HCT116 (cell line): Measurements from ENCODE around the gene LCN15. TPM values are rescaled to one million over a fixed set of nuclear protein-coding genes. Genes with fewer than 3 reads are reported as not detected.
A peak's percentile ranks its signal among the peaks of the same experiment; 100 is the strongest.

Experiments used
- ATAC-seq: fragments of 200-7000 bp; cut with Tn5 transposase; 2 replicates; pipeline ENCODE4 v1.9.1; 2020; ENCODE audit warnings: mild to moderate bottlenecking, moderate library complexity
- BruUV-seq: library from RNA; stranded (reverse); fragments of 400-500 nt; replicated peaks from 2 replicates; lab custom pipeline; 2021; lab: Mats Ljungman, UMichigan
- CTCF ChIA-PET: fragments of 300-600 bp; sonication (Branson Sonifier 250); formaldehyde crosslinking; loops from one replicate; lab custom pipeline; 2021; ENCODE audit warnings: antibody characterized with exemption; lab: Charles Lee
- POLR2A ChIA-PET: fragments of 300-600, 350-600 bp; sonication (Branson Sonifier 250); formaldehyde crosslinking; loops from one replicate; lab custom pipeline; 2021; ENCODE audit warnings: antibody characterized with exemption; lab: Charles Lee
- RAD21 ChIA-PET, 2 experiments: fragments of 300-600 bp; sonication (Branson Sonifier 250); formaldehyde crosslinking; loops; one replicate each; lab custom pipeline; 2023; ENCODE audit warnings: low total read pairs in 2 of 2; ENCODE audit not compliant: uncharacterized antibody in 2 of 2, unreplicated experiment in 2 of 2, low non-redundant PET in 1 of 2; lab: Charles Lee
- DNase-seq: peaks from one replicate; pipeline ENCODE4 v3.0.0-alpha.2; 2010; ENCODE audit warnings: low read depth, low spot score
- H2AFZ ChIP-seq: fragments of 200-600 bp; shearing (Covaris generic), sonication (generic); 2 replicates; pipeline ENCODE4 v1.6.1; 2017; ENCODE audit warnings: low read depth, mixed run types, mixed read lengths, antibody characterized with exemption, low read length; ENCODE audit not compliant: poor library complexity, severe bottlenecking
- H3K27ac ChIP-seq: 2 replicates; pipeline ENCODE4 v1.5.1; 2012; ENCODE audit warnings: low read depth, low read length
- H3K27me3 ChIP-seq: fragments of 200-600 bp; sonication (generic); 2 replicates; pipeline ENCODE4 v1.6.1; 2016; ENCODE audit warnings: mixed run types, low read length, mixed read lengths; ENCODE audit not compliant: insufficient read depth
- H3K36me3 ChIP-seq, 2 experiments: fragments of 200-500 bp in 1 of 2; fragments of 200-600 bp in 1 of 2; sonication (Bioruptor generic) in 1 of 2; sonication (generic) in 1 of 2; 2 replicates each; pipeline versions ENCODE4 v1.5.1 to v1.6.1; 2014 to 2016; ENCODE audit warnings: low read length in 2 of 2, inconsistent platforms in 1 of 2, mixed read lengths in 1 of 2, mixed run types in 1 of 2; ENCODE audit not compliant: insufficient read depth in 2 of 2, control insufficient read depth in 1 of 2
- H3K4me1 ChIP-seq, 2 experiments: fragments of 200-600 bp in 1 of 2; sonication (generic) in 1 of 2; 2 replicates each; pipeline versions ENCODE4 v1.5.1 to v1.6.1; 2012 to 2017; ENCODE audit warnings: low read length in 2 of 2, inconsistent platforms in 1 of 2, mild to moderate bottlenecking in 1 of 2, mixed read lengths in 1 of 2, mixed run types in 1 of 2, moderate library complexity in 1 of 2; ENCODE audit not compliant: insufficient read depth in 2 of 2, control insufficient read depth in 1 of 2
- H3K4me2 ChIP-seq: fragments of 200-600 bp; sonication (generic); 2 replicates; pipeline ENCODE4 v1.6.1; 2017; ENCODE audit warnings: mixed run types, low read length, mixed read lengths
- H3K4me3 ChIP-seq, 2 experiments: fragments of 200-600 bp in 1 of 2; sonication (generic) in 1 of 2; replicated peaks in 1 of 2; 2 replicates each; pipeline ENCODE4 v1.5.1; 2011 to 2016; ENCODE audit warnings: low read length in 2 of 2, control low read depth in 1 of 2, low read depth in 1 of 2, mild to moderate bottlenecking in 1 of 2, mixed read lengths in 1 of 2, mixed run types in 1 of 2
- H3K79me2 ChIP-seq: fragments of 200-600 bp; sonication (generic); 2 replicates; pipeline ENCODE4 v1.6.1; 2017; ENCODE audit warnings: mild to moderate bottlenecking, mixed run types, low read length, moderate library complexity, mixed read lengths; ENCODE audit not compliant: insufficient read depth
- H3K9ac ChIP-seq: fragments of 200-600 bp; sonication (generic); 2 replicates; pipeline ENCODE4 v1.6.1; 2016; ENCODE audit warnings: low read length, mixed read lengths
- H3K9me2 ChIP-seq: fragments of 200-600 bp; sonication (generic), shearing (Covaris generic); 2 replicates; pipeline ENCODE4 v1.6.1; 2017; ENCODE audit warnings: mixed run types, mild to moderate bottlenecking, moderate library complexity; ENCODE audit not compliant: insufficient read depth
- H3K9me3 ChIP-seq, 2 experiments: fragments of 200-500 bp in 1 of 2; fragments of 200-600 bp in 1 of 2; sonication (Bioruptor generic) in 1 of 2; sonication (generic) in 1 of 2; 2 replicates each; pipeline ENCODE4 v1.6.1; 2014 to 2017; ENCODE audit warnings: low read length in 2 of 2, mixed read lengths in 2 of 2, inconsistent platforms in 1 of 2, low read depth in 1 of 2, mild to moderate bottlenecking in 1 of 2, mixed run types in 1 of 2, moderate library complexity in 1 of 2; ENCODE audit not compliant: control insufficient read depth in 1 of 2, insufficient read depth in 1 of 2
- H4K20me1 ChIP-seq: fragments of 200-600 bp; sonication (generic), shearing (Covaris generic); 2 replicates; pipeline ENCODE4 v1.6.1; 2017; ENCODE audit warnings: mixed run types, mild to moderate bottlenecking, moderate library complexity; ENCODE audit not compliant: insufficient read depth
- ELF1 ChIP-seq: IDR thresholded peaks from 2 replicates; pipeline ENCODE4 v1.6.1; 2012; ENCODE audit warnings: low read depth, borderline replicate concordance
- EZH2 ChIP-seq: fragments of 200-600 bp; sonication (generic); IDR thresholded peaks from 2 replicates; pipeline ENCODE4 v1.6.1; 2017; ENCODE audit warnings: antibody characterized with exemption, mixed run types
- MAX ChIP-seq: IDR thresholded peaks from 2 replicates; pipeline ENCODE4 v1.6.1; 2012
- SIN3A ChIP-seq: IDR thresholded peaks from 2 replicates; pipeline ENCODE4 v1.6.1; 2012; ENCODE audit warnings: low read depth
- ZFX ChIP-seq: fragments of 450-650 bp; IDR thresholded peaks from 2 replicates; pipeline ENCODE4 v1.6.1; 2017
- intact Hi-C: fragments of 100-400 bp; cut with micrococcal nuclease; formaldehyde crosslinking; loops from 2 replicates; pipeline ENCODE4 v1.10.0; 2022
- total RNA-seq: library from RNA; stranded (reverse); gene quantifications from one replicate; pipeline ENCODE4 v1.2.1, GENCODE V29; 2021; ENCODE audit not compliant: unreplicated experiment

LCN15 gene
- total RNA-seq, 1 experiment from 2014 or later: 0.76 TPM

DNA sequence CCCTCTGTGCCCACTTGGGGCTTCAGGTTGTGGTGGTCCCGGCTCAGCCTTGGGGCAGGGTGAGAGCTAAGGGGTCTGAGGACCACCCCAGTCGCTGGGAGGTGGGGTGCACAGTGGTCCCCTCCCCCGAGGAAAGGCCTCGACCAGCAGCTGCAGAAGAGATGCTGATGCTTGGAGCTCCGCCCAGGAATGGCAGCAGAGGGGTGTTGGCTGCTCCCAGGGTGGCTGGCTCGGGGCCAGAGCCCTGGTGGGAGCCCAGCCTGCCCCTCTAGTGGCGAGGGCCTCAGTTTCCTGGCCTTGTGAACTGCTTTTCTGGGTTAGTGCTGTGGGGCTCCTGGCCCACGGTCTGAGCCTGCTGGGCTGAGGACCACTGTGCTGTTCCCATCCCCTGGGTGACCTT, 50.8 kb downstream of the LCN15 start:
- intact Hi-C loops: no loop called here
- Histone ChIP-seq H2AFZ (no peak overlapping the region), H3K9me3 (no peaks in the 10 kb centered on the region), H4K20me1 (no peaks in the 10 kb centered on the region), H3K4me2 (peak overlapping the region; percentile 78), H3K27ac (peak overlapping the region; percentile 64; the same call in 1 of the 2 replicates), H3K27me3 (no peaks in the 10 kb centered on the region), H3K36me3 (no peaks in the 10 kb centered on the region; a peak in 1 of 4 replicates), H3K79me2 (no peaks in the 10 kb centered on the region; the same call in 1 of the 2 replicates), H3K4me1 (peaks cover 15 to 27% of the 10 kb centered on the region in 2 experiments), H3K9ac (peak overlapping the region; percentile 69), H3K4me3 (peak overlapping the region; percentile 56 to 64), H3K9me2 (no peaks in the 10 kb centered on the region)
- ATAC-seq (no peak), DNase-seq (no peak)
- TF ChIP-seq SIN3A: no peak
- no peak for TF ChIP-seq ELF1
- TF ChIP-seq EZH2: no peak
- RAD21 ChIA-PET: no interaction called here
- CTCF ChIA-PET: interaction anchor here (1.4 kb wide), 1 partner anchor 16 kb away, joined by 3 read pairs; no protein-coding TSS in a partner anchor
- no TSS peak for BruUV-seq
- POLR2A ChIA-PET: interaction anchor here (1.7 kb wide), 1 partner anchor 15 kb away, joined by 4 read pairs; no protein-coding TSS in a partner anchor

- Histone ChIP-seq H3K9me2 (no peaks in the 10 kb centered on the region), H2AFZ (no peak overlapping the region), H3K36me3 (no peaks in the 10 kb centered on the region; a peak in 1 of 4 replicates), H3K27ac (peak overlapping the region; percentile 64; the same call in 1 of the 2 replicates), H3K4me3 (peak overlapping the region; percentile 56 to 64), H3K4me2 (peak overlapping the region; percentile 78), H3K79me2 (no peaks in the 10 kb centered on the region; the same call in 1 of the 2 replicates), H3K9ac (peak overlapping the region; percentile 69), H4K20me1 (no peaks in the 10 kb centered on the region), H3K27me3 (no peaks in the 10 kb centered on the region), H3K4me1 (peaks cover 15 to 27% of the 10 kb centered on the region in 2 experiments), H3K9me3 (no peaks in the 10 kb centered on the region)
- ATAC-seq: no peak; the same call in 1 of the 2 replicates
- ChIA-PET POLR2A (interaction anchor here (1.7 kb wide), 1 partner anchor 15 kb away, joined by 4 read pairs; no protein-coding TSS in a partner anchor), RAD21 (no interaction called here), CTCF (interaction anchor here (1.4 kb wide), 1 partner anchor 16 kb away, joined by 3 read pairs; no protein-coding TSS in a partner anchor)
- peak; percentile 46; the same call in 1 of the 2 replicates for TF ChIP-seq ZFX
- TF ChIP-seq MAX: no peak
- BruUV-seq: TSS peak; percentile 45
- intact Hi-C loops: no loop called here
- DNase-seq: no peak
Measured at GRCh38 chr9:136712690-136713544, 51.4 kb downstream of the LCN15 start.
